ENCODE data around the gene CAPZA1. TPM values are rescaled to one million over a fixed set of nuclear protein-coding genes. Genes with fewer than 3 reads are reported as not detected.
"Not testable (repeated sequence)": the region's sequence is repeated elsewhere in the genome, so short reads cannot be mapped to it uniquely, and the experiment has no call there.

The CAPZA1 gene
- total and polyA plus RNA-seq, 4 donors: 28.6 to 74.8 (median 48.9) TPM

- H3K4me1 ChIP-seq (ENCODE audit: control insufficient read depth in 4 of 4, insufficient read depth in 4 of 4, low read length in 3 of 4): peaks cover 3 to 26% (median 20%) of the 10 kb centered on the region in 4 donors
- WGBS: 3% methylated on average over 6 of the region's 6 CpGs
These were observed 704 bp downstream of the CAPZA1 start for GRCh38 chr1:112620377-112620695.

DNA sequence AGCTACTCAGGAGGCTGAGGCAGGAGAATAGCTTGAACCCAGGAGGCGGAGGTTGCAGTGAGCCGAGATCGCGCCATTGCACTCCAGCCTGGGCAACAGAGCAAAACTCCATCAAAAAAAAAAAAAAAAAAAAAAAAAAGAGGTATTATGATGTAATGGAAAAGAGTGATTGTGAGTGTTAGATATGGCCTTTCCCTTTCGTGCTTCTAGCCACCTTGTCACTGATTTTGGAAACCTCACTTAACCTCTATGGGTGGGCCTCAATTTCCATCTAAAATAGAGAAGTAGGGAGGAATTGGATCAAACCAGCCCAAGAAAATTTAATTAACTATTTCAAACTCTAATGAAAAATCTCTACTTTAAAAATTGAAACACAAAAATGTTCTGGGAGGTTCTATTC lies 4.9 kb downstream of the CAPZA1 start:
- H3K27ac ChIP-seq (ENCODE audit: low read depth in 1 of 2, low read length in 2 of 2); H3K4me3 ChIP-seq (ENCODE audit: low read depth in 1 of 3, low read length in 3 of 3); H3K9me3 ChIP-seq (ENCODE audit: control insufficient read depth in 4 of 4, low read length in 3 of 4); H3K9ac ChIP-seq (ENCODE audit: low read depth in 1 of 2, low read length in 2 of 2); H3K36me3 ChIP-seq (ENCODE audit: control insufficient read depth in 4 of 4, insufficient read depth in 3 of 4, low read depth in 1 of 4, low read length in 3 of 4); DNase-seq (ENCODE audit: low spot score); H3K27me3 ChIP-seq (ENCODE audit: control insufficient read depth in 4 of 4, insufficient read depth in 4 of 4, low read length in 3 of 4): not testable (repeated sequence)
- H3K4me1 ChIP-seq (ENCODE audit: control insufficient read depth in 4 of 4, insufficient read depth in 4 of 4, low read length in 3 of 4): peaks cover 2 to 13% (median 10%) of the 10 kb centered on the region in 4 donors
- WGBS: 94% methylated on average over 5 of the region's 5 CpGs

More at GRCh38 chr1:112620377-112620695, 704 bp downstream of the CAPZA1 start:
- H3K4me3 ChIP-seq (ENCODE audit: low read depth in 1 of 3, low read length in 3 of 3): peak overlapping the region; percentile 84 to 100 (median 100)
- peaks cover 0 to 4% (median 2%) of the 10 kb centered on the region in 4 donors for H3K36me3 ChIP-seq (ENCODE audit: control insufficient read depth in 4 of 4, insufficient read depth in 3 of 4, low read depth in 1 of 4, low read length in 3 of 4)
- TF ChIP-seq, protein P1, sequence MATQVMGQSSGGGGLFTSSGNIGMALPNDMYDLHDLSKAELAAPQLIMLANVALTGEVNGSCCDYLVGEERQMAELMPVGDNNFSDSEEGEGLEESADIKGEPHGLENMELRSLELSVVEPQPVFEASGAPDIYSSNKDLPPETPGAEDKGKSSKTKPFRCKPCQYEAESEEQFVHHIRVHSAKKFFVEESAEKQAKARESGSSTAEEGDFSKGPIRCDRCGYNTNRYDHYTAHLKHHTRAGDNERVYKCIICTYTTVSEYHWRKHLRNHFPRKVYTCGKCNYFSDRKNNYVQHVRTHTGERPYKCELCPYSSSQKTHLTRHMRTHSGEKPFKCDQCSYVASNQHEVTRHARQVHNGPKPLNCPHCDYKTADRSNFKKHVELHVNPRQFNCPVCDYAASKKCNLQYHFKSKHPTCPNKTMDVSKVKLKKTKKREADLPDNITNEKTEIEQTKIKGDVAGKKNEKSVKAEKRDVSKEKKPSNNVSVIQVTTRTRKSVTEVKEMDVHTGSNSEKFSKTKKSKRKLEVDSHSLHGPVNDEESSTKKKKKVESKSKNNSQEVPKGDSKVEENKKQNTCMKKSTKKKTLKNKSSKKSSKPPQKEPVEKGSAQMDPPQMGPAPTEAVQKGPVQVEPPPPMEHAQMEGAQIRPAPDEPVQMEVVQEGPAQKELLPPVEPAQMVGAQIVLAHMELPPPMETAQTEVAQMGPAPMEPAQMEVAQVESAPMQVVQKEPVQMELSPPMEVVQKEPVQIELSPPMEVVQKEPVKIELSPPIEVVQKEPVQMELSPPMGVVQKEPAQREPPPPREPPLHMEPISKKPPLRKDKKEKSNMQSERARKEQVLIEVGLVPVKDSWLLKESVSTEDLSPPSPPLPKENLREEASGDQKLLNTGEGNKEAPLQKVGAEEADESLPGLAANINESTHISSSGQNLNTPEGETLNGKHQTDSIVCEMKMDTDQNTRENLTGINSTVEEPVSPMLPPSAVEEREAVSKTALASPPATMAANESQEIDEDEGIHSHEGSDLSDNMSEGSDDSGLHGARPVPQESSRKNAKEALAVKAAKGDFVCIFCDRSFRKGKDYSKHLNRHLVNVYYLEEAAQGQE (IDR thresholded peaks at IDR 0.05): no peak
- TF ChIP-seq FOXA2 (IDR thresholded peaks at IDR 0.05): no peak
- no peak for TF ChIP-seq EGR1 (IDR thresholded peaks at IDR 0.05; ENCODE audit: low read depth in 2 of 2)
- TF ChIP-seq, protein P2, sequence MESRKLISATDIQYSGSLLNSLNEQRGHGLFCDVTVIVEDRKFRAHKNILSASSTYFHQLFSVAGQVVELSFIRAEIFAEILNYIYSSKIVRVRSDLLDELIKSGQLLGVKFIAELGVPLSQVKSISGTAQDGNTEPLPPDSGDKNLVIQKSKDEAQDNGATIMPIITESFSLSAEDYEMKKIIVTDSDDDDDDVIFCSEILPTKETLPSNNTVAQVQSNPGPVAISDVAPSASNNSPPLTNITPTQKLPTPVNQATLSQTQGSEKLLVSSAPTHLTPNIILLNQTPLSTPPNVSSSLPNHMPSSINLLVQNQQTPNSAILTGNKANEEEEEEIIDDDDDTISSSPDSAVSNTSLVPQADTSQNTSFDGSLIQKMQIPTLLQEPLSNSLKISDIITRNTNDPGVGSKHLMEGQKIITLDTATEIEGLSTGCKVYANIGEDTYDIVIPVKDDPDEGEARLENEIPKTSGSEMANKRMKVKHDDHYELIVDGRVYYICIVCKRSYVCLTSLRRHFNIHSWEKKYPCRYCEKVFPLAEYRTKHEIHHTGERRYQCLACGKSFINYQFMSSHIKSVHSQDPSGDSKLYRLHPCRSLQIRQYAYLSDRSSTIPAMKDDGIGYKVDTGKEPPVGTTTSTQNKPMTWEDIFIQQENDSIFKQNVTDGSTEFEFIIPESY (IDR thresholded peaks at IDR 0.05): no peak
- TF ChIP-seq HNF4A (conservative IDR thresholded peaks at IDR 0.05): no peak
- TF ChIP-seq TAF1 (conservative IDR thresholded peaks at IDR 0.05): no peak
- no peak for TF ChIP-seq FOXA1 (IDR thresholded peaks at IDR 0.05)
- TF ChIP-seq ATF3 (IDR thresholded peaks at IDR 0.05): no peak
- no peak for TF ChIP-seq RXRA (IDR thresholded peaks at IDR 0.05)
- no peak for TF ChIP-seq JUND (IDR thresholded peaks at IDR 0.05)
- TF ChIP-seq NR2F2 (IDR thresholded peaks at IDR 0.05): no peak
- TF ChIP-seq HNF4G (IDR thresholded peaks at IDR 0.05): no peak
- H3K9ac ChIP-seq (ENCODE audit: low read depth in 1 of 2, low read length in 2 of 2): peak overlapping the region; percentile 98 to 100
- H3K27me3 ChIP-seq (ENCODE audit: control insufficient read depth in 4 of 4, insufficient read depth in 4 of 4, low read length in 3 of 4): no peaks in the 10 kb centered on the region
- peak overlapping the region; percentile 93 to 100 for H3K27ac ChIP-seq (ENCODE audit: low read depth in 1 of 2, low read length in 2 of 2)
- no peak for DNase-seq (ENCODE audit: low spot score)
- H3K9me3 ChIP-seq (ENCODE audit: control insufficient read depth in 4 of 4, low read length in 3 of 4): no peaks in the 10 kb centered on the region

DNA sequence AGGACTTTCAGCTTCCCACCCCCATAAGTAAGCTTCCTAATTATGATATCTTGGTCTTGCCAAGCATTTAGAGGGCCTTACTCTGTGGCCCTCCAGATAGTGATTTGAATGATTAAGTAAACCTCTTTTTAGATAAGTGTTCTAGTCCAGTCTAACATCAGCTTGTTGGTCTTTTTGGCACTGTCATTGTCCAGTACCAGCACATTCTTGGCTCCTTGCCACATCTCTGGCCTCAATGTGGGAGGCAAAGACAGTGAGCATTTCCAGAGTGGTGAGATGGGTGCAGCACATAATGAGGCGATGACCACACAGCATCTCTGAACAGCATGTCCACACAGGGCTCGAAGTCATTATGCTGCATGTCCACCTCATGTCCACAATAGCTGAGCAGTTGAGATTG lies 6.1 kb downstream of the CAPZA1 start:
- Histone ChIP-seq H3K4me3 (ENCODE audit: low read depth in 1 of 3, low read length in 3 of 3) (no peak overlapping the region), H3K9me3 (ENCODE audit: control insufficient read depth in 4 of 4, low read length in 3 of 4) (no peaks in the 10 kb centered on the region), H3K4me1 (ENCODE audit: control insufficient read depth in 4 of 4, insufficient read depth in 4 of 4, low read length in 3 of 4) (peaks cover 5 to 9% (median 6%) of the 10 kb centered on the region in 4 donors), H3K27me3 (ENCODE audit: control insufficient read depth in 4 of 4, insufficient read depth in 4 of 4, low read length in 3 of 4) (no peaks in the 10 kb centered on the region), H3K36me3 (ENCODE audit: control insufficient read depth in 4 of 4, insufficient read depth in 3 of 4, low read depth in 1 of 4, low read length in 3 of 4) (no peaks in the 10 kb centered on the region), H3K27ac (ENCODE audit: low read depth in 1 of 2, low read length in 2 of 2) (no peak overlapping the region), H3K9ac (ENCODE audit: low read depth in 1 of 2, low read length in 2 of 2) (no peak overlapping the region)
- WGBS: 94% methylated on average over 2 of the region's 2 CpGs
- DNase-seq (ENCODE audit: low spot score): peak; percentile 37
- TF ChIP-seq SP1 (IDR thresholded peaks at IDR 0.05) (no peak), RAD21 (IDR thresholded peaks at IDR 0.05) (no peak), FOXA1 (IDR thresholded peaks at IDR 0.05) (no peak), GABPA (IDR thresholded peaks at IDR 0.05 in 1 of 2, conservative IDR thresholded peaks at IDR 0.05 in 1 of 2) (no peak), EGR1 (IDR thresholded peaks at IDR 0.05; ENCODE audit: low read depth in 2 of 2) (no peak), FOXA2 (IDR thresholded peaks at IDR 0.05) (no peak), MAX (IDR thresholded peaks at IDR 0.05) (no peak), NR2F2 (IDR thresholded peaks at IDR 0.05) (no peak), RXRA (IDR thresholded peaks at IDR 0.05) (no peak)
- TF ChIP-seq, protein P1 (IDR thresholded peaks at IDR 0.05): no peak
- TF ChIP-seq, protein P2 (IDR thresholded peaks at IDR 0.05): no peak
